Measurements from ENCODE around the gene SIK2.
"Not testable (repeated sequence)": the region's sequence is repeated elsewhere in the genome, so short reads cannot be mapped to it uniquely, and the experiment has no call there.

Gene SIK2

GRCh38 chr11:111629499-111629898, 27.2 kb downstream of the SIK2 start:
- DNase-seq, result no peak

DNA sequence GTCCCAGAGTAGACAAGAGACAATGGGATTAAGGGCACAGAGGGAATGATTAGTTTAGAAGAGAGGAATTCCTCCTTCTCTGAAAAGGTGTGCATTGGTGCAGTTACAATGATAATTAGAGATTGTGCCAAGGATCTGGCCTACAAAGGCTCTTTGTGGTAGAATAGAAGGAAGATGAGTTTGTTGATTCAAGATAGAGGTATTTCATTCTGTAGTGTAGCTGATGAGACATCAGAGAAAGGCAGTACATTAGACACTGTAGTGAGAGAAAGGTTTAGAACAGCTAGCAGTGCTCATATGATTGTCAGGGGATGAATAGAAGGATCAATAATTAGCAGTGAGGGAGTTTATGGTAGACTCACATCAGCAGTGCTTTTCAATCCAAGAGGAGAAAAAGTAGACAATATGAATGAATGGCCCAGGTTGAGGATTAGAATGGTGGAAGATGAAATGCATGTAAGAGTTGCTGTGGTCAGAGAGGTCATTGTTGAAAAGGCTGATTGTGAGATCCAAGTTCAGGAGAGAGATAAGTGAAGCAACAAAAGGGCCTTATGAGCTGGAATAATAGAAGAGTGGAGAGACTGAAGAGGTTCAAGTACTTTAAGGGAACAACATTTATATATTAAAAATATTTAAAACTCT, 28.9 kb downstream of the SIK2 start:
- no peak for DNase-seq

DNA sequence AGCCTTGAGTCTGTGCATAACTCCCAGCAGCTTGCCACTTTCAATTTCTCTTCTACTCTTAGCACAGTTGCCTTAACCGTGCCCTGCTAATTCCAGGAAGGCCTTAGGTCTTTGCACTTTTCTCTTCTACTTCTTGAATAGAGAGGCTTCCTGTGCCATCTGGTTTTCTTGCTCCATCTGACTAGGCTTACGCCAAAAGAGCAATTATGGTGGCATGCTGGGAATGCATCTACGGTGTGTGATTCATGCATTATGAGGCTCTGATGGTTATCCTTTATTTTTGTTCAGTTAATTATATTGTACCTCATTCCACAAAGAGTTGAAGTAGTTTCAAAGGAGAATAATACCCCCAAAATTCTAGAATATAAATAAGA, 29.4 kb downstream of the SIK2 start:
- no peak for DNase-seq

DNA sequence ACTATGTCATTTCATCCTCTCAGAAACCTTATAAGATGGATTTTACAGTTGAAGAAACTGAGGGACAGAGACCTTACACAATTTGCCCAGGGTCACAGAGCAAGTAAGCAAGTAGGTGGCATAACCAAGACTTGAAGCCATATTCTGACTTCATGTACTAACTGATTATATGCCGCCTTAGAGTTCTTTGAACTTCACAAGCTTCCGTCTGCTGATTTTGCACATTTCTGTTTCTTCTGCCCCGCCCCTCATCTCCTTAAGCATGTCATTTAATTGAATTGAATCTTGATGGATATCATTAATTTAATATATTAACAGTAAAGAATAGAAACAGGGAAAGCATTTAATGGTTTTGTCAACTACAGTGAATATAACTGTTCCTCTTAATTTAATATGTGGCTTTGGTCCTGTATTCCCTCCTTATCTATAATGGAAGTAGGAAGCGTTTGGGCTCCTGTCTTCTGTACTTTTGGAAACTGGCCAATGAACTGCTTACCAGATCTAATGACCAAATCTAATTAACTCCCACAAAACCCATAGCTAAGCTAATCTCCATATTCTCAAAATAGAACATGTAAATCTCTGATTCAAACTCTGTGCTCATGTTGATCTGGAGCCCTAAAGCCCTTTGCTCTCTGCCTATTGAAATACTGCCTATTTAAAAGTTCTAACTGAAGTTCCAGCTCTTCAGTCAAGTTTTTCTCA, 30.4 kb downstream of the SIK2 start:
- no peak for DNase-seq

- no peak for DNase-seq
These were observed 31.0 kb downstream of the SIK2 start for GRCh38 chr11:111633248-111633647.

DNA sequence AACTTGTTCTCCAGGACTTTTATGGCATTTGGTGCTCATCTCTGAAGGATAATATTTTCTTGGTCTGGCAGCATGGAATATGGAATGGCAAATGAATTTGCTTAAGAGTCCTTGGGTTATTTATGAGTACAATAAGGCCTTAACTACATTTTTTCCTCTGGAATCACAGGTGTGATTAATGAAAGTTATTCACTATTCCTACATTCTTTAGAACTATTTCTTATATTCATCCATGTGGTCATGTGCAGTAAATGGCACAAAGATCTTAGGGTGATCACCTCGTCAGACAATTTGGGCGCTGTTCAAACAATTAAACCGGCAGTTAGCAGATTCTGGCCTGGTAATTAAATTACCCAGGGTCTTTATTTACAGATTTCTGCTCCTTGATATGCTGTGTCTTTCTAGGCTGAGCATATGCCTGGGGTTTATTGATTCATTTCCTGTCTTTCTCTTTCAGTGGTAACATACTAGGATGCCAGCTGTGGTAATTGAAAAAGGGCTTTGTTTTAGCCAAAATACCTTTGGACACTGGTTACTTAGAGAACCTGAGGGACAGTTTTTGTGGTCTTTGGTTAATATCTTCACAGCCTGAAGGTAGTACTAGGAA, 31.6 kb downstream of the SIK2 start:
- DNase-seq, result no peak

DNA sequence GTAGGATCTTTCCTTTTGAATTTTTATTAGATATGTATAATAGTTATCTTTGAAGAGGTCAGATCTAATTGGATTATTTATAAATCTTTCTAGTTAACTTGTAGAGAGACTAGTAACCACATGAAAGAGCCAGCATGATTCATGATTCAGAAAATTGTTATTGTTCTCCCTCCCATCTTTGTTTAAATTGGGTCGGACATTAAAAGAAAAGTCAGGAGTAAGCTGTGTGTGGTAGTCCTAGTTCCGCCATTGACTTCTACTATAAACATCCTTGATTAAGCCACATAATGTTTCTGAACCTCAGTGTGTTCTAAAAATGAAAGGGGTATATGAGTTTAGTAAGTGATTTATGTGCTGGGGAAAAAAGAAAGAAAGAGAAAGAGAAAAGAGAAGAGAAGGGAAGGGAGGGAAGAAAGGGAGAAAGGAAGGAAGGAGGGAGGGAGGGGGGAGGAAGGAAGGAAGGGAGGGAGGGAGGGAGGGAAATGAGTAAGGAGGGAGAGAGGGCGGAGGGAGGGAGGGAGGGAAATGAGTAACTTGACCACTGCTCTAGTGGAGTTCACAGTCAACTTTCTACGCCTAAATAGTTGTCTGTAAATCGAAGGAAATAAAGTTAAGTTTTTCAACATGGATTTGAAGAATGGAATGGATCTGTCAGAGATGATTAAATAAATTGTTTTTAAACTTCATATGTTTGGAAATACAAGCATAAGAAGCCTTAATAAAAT, 32.9 kb downstream of the SIK2 start:
- DNase-seq, result no peak

- DNase-seq, result peak; percentile 17 to 32
These were observed 33.4 kb downstream of the SIK2 start for GRCh38 chr11:111635706-111636045.

- no peak for DNase-seq
These were observed 35.6 kb downstream of the SIK2 start for GRCh38 chr11:111637885-111638284.

DNA sequence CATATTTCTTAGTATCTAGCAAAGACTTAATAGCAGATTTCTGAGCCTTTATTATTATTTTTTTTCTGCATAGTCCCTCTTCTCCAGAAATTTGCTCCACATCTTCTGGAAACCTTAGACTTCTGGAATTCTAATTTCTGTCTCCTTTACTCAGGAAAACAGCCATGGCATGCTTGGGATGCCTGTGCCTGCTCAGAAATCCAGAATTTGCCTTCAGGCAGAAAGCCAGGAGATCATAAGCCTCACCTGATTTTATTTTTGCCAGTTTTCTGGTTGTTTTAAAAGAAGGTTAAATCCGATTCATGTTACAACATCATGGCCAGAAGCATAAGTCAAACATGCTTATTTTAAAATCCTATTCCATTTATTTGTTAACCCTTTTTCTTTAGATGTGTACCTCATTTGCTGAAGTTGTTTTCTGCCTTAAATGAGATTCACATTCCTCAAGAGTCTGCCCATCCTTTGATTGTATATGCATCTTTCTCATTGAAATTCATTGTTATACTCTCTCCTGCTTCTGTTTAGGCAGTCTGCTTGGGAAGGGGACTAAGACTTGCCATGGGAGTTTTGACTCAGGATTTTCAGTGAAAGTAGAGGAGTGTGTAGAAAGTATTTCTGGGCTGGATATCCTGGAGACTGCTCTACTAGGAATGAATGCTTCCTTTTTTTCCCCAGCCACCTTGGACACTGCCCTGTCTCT, 37.1 kb downstream of the SIK2 start:
- DNase-seq, result no peak

DNA sequence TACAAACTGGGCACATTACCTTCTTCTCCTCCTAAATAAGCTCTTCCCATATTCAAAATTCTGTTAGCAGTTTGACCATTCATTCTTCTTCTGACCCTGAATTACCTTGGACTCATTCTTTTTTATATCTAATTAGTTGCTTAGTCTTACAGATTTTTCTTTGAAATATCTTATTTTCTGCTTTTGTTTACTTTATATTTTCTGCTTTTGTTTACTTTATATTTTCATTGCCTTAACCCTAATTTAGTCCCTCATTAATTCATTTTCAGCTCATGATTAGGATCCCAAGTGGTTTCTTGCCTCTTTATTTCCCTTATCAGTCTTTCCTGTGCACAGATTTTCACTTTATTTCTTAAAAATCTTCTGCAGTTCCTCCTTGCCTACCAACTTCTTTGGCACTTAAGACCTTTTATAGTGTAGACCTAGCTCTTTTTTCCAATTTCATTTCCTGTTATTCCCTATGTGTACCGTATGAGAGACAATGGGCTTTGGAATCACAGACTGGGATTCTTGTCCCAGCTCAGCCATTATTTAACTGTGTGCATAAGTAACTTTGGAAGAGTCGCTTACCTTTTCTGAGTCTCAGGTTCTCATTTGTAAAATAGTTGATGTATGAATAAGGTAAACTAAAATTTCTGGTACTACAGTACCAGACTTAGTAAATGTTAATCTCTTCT, 39.2 kb downstream of the SIK2 start:
- no peak for DNase-seq

DNA sequence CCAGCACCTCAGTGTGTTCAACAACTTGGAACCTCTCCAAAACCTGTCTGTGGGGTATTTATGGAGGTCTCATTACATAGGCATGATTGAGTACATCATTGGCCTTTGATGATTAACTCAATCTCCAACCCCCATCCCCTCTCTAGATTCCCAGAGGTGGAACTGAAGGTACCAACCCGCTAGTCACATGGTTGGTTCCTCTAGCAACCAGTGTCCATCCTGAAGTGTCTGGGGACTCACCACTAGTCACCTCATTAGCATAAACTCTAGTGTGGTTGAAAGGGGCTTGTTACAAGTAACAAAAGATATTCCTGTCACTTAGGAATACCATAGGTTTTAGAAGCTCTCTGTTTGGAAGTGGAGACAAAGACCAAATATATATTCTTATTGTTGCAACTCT, 40.3 kb downstream of the SIK2 start:
- no peak for DNase-seq

GRCh38 chr11:111644922-111645321, 42.7 kb downstream of the SIK2 start:
- DNase-seq, result no peak

GRCh38 chr11:111645657-111646316, 43.5 kb downstream of the SIK2 start:
- no peak for DNase-seq

GRCh38 chr11:111651336-111651735, 49.1 kb downstream of the SIK2 start:
- DNase-seq, result not testable (repeated sequence)

GRCh38 chr11:111652184-111652583, 49.9 kb downstream of the SIK2 start:
- no peak for DNase-seq

DNA sequence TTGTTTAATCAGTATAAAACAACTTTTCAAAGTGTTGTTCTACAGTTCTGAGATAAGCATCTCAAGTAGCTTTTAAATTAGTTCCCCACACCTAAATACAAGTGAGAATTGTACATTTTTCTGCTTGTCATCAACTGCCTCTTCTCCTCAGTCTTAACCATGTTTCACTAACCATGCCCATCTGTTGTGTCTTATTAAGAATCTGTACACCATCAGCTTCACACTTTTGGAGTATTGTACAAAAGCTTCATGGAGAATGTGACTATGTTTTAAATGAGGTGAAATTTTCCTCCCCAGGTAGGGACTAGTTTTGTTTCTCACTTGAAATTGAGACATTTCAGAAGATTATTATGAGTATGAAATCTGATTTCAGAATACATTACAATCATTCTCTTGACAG, 52.4 kb downstream of the SIK2 start:
- no peak for DNase-seq

DNA sequence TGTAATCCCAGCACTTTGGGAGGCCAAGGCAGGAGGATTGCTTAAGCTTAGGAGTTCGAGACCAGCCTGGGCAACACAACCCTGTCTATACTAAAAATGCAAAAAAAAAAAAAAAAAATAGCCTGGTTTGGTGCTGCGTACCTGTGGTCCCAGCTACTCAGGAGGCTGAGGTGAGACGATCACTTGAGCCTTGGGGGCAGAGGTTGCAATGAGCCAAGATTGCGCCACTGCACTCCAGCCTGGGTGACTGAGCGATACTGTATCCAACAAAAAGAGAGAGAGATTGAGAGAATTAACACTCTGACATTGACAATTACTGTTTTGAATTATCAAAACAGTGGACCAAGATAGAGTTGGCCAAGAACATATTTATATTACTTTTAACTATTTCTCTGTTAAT, 53.7 kb downstream of the SIK2 start:
- DNase-seq, result no peak

GRCh38 chr11:111657905-111658304, 55.7 kb downstream of the SIK2 start:
- not testable (repeated sequence) for DNase-seq

DNA sequence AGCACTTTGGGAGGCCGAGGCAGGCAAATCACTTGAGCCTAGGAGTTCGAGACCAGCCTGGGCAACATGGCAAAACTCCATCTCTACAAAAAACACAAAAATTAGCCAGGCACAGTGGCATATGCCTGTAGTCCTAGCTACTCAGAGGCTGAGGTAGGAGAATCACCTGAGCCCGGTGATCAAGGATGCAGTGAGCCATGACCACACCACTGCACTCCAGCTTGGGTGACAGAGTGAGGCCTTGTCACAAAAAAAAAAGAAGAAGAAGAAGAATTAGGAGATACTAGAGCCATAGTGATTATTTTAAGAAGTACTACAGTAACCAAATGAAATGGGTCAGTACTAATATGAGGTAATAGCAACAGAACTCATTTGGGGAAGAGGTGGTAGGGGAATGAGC, 56.2 kb downstream of the SIK2 start:
- DNase-seq, result not testable (repeated sequence)

- DNase-seq, result no peak
These were observed 57.2 kb downstream of the SIK2 start for GRCh38 chr11:111659201-111660115.
